ENCODE measurements around the gene IFNE. TPM values are rescaled to one million over a fixed set of nuclear protein-coding genes. Genes with fewer than 3 reads are reported as not detected.

IFNE gene
- total and polyA plus RNA-seq, 2 donors (not counting 3 experiments of a cell fraction or from before 2014, with no cell fraction given) = 0.22 to 1.4 TPM

DNA sequence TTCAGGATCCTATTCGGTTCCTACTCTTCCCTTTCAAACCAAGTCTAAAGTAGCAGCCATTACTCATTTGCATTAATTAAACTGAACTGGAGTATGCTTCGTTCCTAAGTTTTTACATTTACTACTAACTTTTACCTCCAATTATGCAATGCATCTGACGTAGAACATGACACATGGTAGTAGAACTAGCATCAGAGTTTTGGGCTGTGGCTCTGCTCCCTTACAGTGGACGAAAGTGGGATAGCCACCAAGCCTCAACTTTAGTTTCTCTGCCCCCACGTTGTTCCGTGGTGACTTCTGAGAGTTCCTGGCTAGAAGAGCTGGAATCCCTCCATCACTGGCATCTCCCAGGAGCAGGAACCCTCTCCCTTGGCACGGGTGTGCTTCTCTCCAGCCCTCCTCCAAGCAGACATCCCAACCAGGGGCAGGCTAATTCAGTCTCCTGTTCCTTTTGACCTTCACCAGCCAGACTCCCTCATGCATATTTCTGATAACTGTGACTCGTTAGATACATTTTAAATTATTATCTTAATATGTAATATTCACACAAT is 2.9 kb downstream of the IFNE start:
- FAIRE-seq = no peak
- no peak for TF ChIP-seq JUN (IDR thresholded peaks at IDR 0.05; ENCODE audit: borderline replicate concordance, insufficient read depth, insufficient read length, low read depth)
- Histone ChIP-seq H3K9me1 (replicated peaks; ENCODE audit: control insufficient read depth, extremely low read depth, insufficient read depth, low read length) (no peaks in the 10 kb centered on the region), H3K9ac (replicated peaks; ENCODE audit: extremely low read depth, insufficient read depth, low read length) (no peak overlapping the region), H3K4me2 (ENCODE audit: insufficient read depth, low read length) (no peak overlapping the region), H2AFZ (ENCODE audit: low read depth, low read length) (no peak overlapping the region), H4K20me1 (replicated peaks; ENCODE audit: control insufficient read depth, extremely low read depth, insufficient read depth, low read length) (no peaks in the 10 kb centered on the region), H3K4me1 (ENCODE audit: control insufficient read depth, extremely low read depth, insufficient read depth, low read length) (peaks cover 2% of the 10 kb centered on the region), H3K27ac (ENCODE audit: insufficient read depth, low read depth, low read length) (no peak overlapping the region), H3K9me3 (replicated peaks; ENCODE audit: control insufficient read depth, insufficient read depth, low read length) (no peaks in the 10 kb centered on the region), H3K36me3 (ENCODE audit: control insufficient read depth in 2 of 2, extremely low read depth in 1 of 2, insufficient read depth in 2 of 2, low read length in 2 of 2) (no peaks in the 10 kb centered on the region), H3K4me3 (replicated peaks in 1 of 3; ENCODE audit: insufficient read depth in 1 of 3, low read depth in 1 of 3, low read length in 3 of 3) (no peak overlapping the region), H3K79me2 (ENCODE audit: control insufficient read depth, insufficient read depth, low read length) (no peaks in the 10 kb centered on the region), H3K27me3 (ENCODE audit: control insufficient read depth in 2 of 2, insufficient read depth in 2 of 2, low read length in 2 of 2) (no peaks in the 10 kb centered on the region)
- ChIA-PET CTCF (no interaction called here), POLR2A (no interaction called here)
- dilution Hi-C loops (cut with MboI; ENCODE audit: extremely low pct_ligation_motif_present, low sequenced_read_pairs) (no loop called here), intact Hi-C loops (cut with micrococcal nuclease) (no loop called here)
- no TSS peak for BruUV-seq (replicated peaks)
- no peak for DNase-seq (ENCODE audit: low read depth, low spot score)

GRCh38 chr9:21477466-21477865 is 4.6 kb downstream of the IFNE start:
- DNase-seq (ENCODE audit: low read depth, low spot score) (no peak), FAIRE-seq (no peak)
- dilution Hi-C loops (cut with MboI; ENCODE audit: extremely low pct_ligation_motif_present, low sequenced_read_pairs) = no loop called here
- peaks cover 2% of the 10 kb centered on the region for H3K4me1 ChIP-seq (ENCODE audit: control insufficient read depth, extremely low read depth, insufficient read depth, low read length)
- H3K9me3 ChIP-seq (replicated peaks; ENCODE audit: control insufficient read depth, insufficient read depth, low read length) = no peaks in the 10 kb centered on the region
- H3K9ac ChIP-seq (replicated peaks; ENCODE audit: extremely low read depth, insufficient read depth, low read length) = no peak overlapping the region
- H3K79me2 ChIP-seq (ENCODE audit: control insufficient read depth, insufficient read depth, low read length) = no peaks in the 10 kb centered on the region
- intact Hi-C loops (cut with micrococcal nuclease) = no loop called here
- no peak overlapping the region for H2AFZ ChIP-seq (ENCODE audit: low read depth, low read length)
- H4K20me1 ChIP-seq (replicated peaks; ENCODE audit: control insufficient read depth, extremely low read depth, insufficient read depth, low read length) = no peaks in the 10 kb centered on the region
- TF ChIP-seq JUN (IDR thresholded peaks at IDR 0.05; ENCODE audit: borderline replicate concordance, insufficient read depth, insufficient read length, low read depth) = no peak
- TF ChIP-seq MAX (IDR thresholded peaks at IDR 0.05; ENCODE audit: insufficient read depth, insufficient read length) = no peak
- TF ChIP-seq GATA2 (IDR thresholded peaks at IDR 0.05; ENCODE audit: insufficient read depth, insufficient read length, low read depth, low read length) = no peak
- no peak for TF ChIP-seq POLR2AphosphoS5 (IDR thresholded peaks at IDR 0.05; ENCODE audit: insufficient read depth, low read depth, low read length)
- TF ChIP-seq FOS (IDR thresholded peaks at IDR 0.05; ENCODE audit: borderline replicate concordance, insufficient read depth, low read length) = no peak
- no peak for TF ChIP-seq EZH2 (IDR thresholded peaks at IDR 0.05; ENCODE audit: borderline replicate concordance, low read depth, low read length, severe bottlenecking)
- TF ChIP-seq MYC (IDR thresholded peaks at IDR 0.05; ENCODE audit: low read depth, low read length) = no peak
- TF ChIP-seq CTCF (IDR thresholded peaks at IDR 0.05; ENCODE audit: extremely low read depth in 1 of 2, insufficient read depth in 1 of 2, low read depth in 1 of 2, low read length in 2 of 2) = no peak
- no peak for TF ChIP-seq POLR2A (IDR thresholded peaks at IDR 0.05; ENCODE audit: low read depth, low read length)
- H3K27ac ChIP-seq (ENCODE audit: insufficient read depth, low read depth, low read length) = no peak overlapping the region
- ChIA-PET POLR2A (no interaction called here), CTCF (interaction anchor here (1.2 to 1.4 kb wide), 2 partner anchors 12 kb away, joined by 3 to 5 read pairs; no protein-coding TSS in a partner anchor)
- H3K27me3 ChIP-seq (ENCODE audit: control insufficient read depth in 2 of 2, insufficient read depth in 2 of 2, low read length in 2 of 2) = no peaks in the 10 kb centered on the region
- BruUV-seq (replicated peaks) = no TSS peak
- no peak overlapping the region for H3K4me3 ChIP-seq (replicated peaks in 1 of 3; ENCODE audit: insufficient read depth in 1 of 3, low read depth in 1 of 3, low read length in 3 of 3)
- no peaks in the 10 kb centered on the region for H3K36me3 ChIP-seq (ENCODE audit: control insufficient read depth in 2 of 2, extremely low read depth in 1 of 2, insufficient read depth in 2 of 2, low read length in 2 of 2)
- no peaks in the 10 kb centered on the region for H3K9me1 ChIP-seq (replicated peaks; ENCODE audit: control insufficient read depth, extremely low read depth, insufficient read depth, low read length)
- no peak overlapping the region for H3K4me2 ChIP-seq (ENCODE audit: insufficient read depth, low read length)

Measured in endothelial cell of umbilical vein (primary cell).